ENCODE data around the gene DYRK4.
"Not testable (repeated sequence)": the region's sequence is repeated elsewhere in the genome, so short reads cannot be mapped to it uniquely, and the experiment has no call there.

DYRK4 gene

GRCh38 chr12:4562034-4562657, at the start of gene DYRK4:
TSS of gene DYRK4 (plus strand) at chr12:4562208. CDS start at chr12:4562246, 38 bp downstream.
- peak; percentile 1 for DNase-seq (ENCODE audit: low spot score)

DNA sequence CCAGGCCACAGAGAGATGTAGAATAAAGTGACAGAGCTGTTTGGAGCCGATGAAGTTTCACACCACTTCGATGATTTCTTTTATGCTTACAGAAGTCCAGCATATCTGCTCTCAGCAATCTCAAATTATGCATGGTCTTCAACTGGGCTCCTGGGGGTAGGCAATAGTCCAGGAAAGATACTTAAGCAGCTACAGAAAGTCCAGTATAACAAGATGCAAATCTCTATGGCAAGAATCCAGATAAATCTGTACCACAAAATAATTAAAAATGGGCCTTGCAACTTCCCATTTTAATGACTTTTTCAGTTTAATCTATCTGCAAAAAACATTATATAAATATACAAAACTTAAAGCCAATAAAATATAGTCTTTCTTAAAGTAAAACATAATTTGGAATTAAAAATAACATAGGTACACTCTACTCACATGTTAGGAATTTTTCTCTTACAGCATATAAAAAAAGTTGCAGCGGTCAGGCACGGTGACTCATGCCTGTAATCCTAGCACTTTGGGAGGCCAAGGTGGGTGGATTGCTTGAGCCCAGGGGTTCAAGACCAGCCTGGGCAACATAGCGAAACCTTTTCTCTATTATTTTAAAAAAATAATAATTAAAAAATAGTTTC, 43.8 kb upstream of the DYRK4 start:
- DNase-seq (ENCODE audit: low spot score), result no peak

GRCh38 chr12:4523443-4523842, 38.6 kb upstream of the DYRK4 start:
- not testable (repeated sequence) for DNase-seq (ENCODE audit: low spot score)

DNA sequence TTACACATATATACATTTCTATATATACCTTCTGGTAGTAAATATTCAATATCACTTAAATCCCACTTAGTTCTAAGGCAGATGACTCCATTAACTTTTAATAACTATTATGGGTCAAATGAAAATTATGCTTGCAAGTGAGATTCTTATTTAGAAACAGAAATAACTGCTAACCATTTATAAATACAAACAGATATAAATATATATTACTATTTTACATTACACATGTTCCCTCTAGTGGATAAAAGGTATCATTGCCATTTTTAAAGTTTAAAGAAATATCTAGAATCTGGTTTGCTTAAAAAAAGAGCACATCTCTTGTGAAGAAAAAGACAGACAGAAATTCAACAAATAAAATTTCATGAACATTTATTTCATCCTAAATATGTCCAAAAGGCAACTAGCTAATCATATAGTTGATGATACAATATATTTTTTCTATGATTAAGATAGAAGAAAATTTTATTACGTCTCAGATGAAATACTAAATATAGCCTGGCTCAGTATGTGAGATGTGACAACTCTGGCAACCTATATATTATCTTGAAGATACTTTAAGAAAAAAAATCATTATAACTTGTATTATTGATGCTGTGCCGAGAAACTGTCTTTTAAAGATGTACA, 35.0 kb upstream of the DYRK4 start:
- DNase-seq (ENCODE audit: low spot score), result peak; percentile 15

GRCh38 chr12:4530160-4530559, 31.8 kb upstream of the DYRK4 start:
- no peak for DNase-seq (ENCODE audit: low spot score)

DNA sequence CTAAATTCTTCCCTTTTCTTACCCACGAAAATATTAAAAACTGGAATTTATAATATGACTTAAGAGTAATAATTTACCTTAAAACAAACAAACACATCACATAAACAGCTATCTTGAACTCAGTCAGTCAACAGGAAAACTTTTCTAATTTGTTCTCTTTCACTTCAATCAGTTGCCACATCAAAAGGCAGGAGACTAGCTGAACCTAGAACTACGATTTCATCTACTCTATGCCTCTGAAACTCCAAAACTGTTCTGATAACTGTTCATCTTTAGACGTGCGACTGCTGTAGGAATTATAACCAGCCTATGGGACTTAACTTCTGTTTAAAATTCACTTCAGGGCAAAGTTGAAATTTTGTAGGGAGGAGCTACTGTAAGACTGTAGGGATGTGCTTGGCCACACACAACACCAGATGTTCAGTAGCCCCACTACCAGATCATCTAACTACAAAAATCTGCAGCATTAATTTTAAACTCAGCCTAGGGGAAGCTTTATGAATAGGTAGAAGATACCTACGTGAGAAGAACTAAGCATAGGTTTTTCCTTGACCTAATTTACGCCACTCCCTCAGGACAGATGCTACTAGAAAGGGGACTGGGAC, 30.9 kb upstream of the DYRK4 start:
- peak; percentile 4 for DNase-seq (ENCODE audit: low spot score)

DNA sequence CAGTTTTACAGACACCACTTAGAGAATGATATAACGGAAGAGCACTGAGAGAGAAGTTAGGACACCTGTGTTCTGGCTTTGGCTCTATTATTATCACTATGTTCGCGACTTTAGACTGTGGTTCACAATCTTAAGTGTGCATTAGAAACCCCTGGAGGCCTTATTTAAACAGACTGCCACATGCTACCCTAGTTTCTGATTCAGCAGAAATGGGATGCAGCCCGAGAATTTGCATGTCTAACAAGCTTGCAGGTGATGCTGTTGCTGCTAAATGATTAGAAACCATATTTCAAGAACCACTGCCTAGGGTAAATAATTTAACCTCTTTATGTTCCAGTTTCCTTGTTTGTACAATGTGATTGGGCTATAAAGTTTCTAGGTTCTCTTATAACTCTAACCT, 26.9 kb upstream of the DYRK4 start:
- DNase-seq (ENCODE audit: low spot score), result no peak

DNA sequence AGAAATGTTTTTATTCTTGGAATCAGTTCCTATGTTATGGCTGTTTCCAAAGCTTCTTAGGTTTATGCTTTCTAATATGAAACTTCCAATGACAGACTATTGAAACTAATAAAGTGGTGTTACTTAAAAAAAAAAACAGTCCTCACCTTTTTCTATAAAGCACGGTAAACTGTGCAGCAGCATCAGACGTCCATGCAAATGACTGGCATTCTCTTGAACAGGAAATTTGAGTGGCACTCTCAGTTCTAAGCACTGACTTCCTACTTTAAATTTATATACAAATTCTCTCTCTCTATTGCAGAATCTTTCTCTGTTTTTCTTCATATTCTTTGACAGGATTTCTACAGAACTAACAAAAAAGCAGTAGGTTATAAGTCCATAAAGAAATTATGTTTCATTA, 26.1 kb upstream of the DYRK4 start:
- DNase-seq (ENCODE audit: low spot score), result no peak

DNA sequence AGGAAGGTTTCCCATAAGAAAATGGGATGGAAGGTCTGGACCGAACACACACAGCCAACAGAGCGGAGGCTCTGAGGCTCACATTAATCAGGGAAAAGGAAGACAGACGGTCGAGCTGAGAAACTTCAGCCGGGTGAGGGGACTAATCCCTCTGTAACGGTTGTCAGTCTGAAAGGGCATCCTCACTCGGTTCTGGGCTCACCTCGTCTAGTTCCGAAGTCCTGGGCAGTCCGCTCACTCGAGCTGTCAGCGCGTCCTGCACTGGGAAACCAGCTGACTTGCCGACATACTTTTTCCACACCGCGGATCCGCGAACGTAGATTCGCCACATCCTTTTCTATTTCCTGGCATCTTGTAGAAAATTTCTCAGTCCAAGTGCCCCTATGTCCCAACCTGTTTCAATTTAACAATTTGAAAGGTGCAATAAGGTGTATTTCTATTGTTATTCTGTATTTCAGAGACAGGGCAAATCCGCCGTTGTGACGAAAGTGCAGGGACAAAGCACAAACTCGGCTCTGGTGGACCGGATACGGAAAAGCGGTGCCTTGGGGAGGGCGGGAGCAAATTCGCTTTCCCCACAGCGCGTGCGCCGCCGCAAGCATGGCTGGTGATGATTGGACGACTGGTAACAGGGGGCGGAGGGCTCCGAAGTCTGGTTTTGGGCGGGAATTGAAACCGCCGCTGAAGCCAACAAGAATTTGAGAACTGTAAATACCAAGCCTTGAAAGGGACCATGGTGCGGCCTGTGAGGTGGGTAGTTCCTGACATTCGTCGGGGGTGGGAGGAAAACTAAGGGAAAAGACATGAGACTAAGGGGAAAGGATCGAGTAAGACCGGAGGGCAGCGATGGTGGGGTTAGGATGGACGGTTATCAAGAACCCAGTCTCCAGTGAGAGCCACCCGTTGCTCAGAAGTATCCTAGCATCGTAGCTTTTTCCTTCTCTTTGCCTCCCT, 23.5 kb upstream of the DYRK4 start, which contains the start of gene RAD51AP1:
RAD51AP1 (plus strand) TSS at position 684 of the 954 bp plus-strand sequence; CDS start at position 734, 50 bp downstream.
- DNase-seq (ENCODE audit: low spot score), result peak; percentile 97

DNA sequence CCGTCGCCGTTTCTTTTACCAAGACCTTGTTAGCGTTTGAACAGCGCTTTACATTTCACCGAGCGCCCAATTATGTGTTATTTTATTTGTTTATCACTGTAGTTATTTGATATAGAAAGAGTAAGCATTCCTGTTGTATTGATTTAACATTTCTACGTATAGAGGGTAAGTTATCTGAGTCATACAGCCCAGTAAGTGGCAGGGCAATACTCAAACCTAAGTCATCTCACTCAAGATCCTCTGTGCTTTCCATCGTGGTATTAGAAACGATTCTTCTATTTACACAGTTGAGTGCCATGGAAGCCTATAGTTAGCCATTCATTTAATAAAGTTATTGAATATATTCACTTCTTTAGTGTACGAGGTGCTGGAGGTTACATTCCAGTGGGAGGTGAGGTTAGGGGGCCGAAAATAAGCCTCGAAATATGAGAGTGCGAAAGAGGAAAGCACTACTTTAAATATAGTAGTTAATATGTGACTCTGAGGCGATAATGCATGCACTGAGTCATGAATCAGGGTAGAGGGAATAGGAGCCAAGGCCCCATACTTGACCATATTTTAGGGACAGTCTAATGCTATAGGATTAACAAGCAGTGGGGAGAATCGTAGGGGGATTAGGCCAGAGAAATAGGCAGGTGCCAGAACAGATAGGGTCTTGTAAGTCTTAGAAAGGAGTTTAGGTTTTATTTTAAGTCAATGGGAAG, 22.7 kb upstream of the DYRK4 start:
- DNase-seq (ENCODE audit: low spot score), result no peak

DNA sequence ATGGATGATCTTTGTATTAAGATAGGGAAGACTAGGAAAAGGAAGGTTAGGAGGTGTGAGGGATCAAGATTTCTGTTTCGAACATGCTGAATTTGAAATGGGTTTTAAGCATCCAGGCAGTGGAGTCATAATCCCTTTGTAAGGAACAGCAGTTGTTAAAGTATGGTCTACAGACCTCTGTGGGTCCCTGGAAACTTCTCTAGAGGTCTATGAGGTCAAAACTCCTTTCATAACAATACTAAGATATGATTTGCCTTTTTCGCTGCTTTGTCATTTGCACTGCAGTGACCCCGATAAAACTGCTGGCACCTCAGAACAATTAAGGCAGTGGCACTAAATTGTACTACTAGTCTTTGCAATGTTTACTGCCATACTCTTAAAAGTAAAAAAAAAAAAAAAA, 21.8 kb upstream of the DYRK4 start:
- DNase-seq (ENCODE audit: low spot score), result no peak

GRCh38 chr12:4540638-4541037, 21.4 kb upstream of the DYRK4 start:
- no peak for DNase-seq (ENCODE audit: low spot score)

DNA sequence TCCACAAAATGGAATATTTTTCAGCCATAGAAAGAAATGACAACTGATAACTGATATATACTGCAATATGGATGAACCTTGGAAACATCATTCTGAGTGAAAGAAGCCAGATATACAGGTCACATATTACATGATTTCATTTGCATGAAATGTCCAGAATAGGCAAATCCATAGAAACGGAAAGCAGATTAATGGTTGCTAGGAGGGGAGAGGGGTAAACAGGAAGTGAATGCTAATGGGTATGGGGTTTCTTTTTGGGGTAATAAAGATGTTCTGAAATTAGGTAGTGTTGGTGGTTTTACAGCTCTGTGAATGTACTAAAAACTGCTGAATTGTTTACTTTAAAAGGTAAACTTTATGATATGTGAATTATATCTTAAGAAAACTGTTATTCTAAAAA, 16.8 kb upstream of the DYRK4 start:
- no peak for DNase-seq (ENCODE audit: low spot score)

- DNase-seq (ENCODE audit: low spot score), result no peak
These were observed 9.8 kb upstream of the DYRK4 start for GRCh38 chr12:4552191-4552590.

- no peak for DNase-seq (ENCODE audit: low spot score)
These were observed 8.1 kb upstream of the DYRK4 start for GRCh38 chr12:4553943-4554342.

- no peak for DNase-seq (ENCODE audit: low spot score)
These were observed 6.2 kb upstream of the DYRK4 start for GRCh38 chr12:4555804-4556203.

- no peak for DNase-seq (ENCODE audit: low spot score)
These were observed 5.1 kb upstream of the DYRK4 start for GRCh38 chr12:4556735-4557530.

DNA sequence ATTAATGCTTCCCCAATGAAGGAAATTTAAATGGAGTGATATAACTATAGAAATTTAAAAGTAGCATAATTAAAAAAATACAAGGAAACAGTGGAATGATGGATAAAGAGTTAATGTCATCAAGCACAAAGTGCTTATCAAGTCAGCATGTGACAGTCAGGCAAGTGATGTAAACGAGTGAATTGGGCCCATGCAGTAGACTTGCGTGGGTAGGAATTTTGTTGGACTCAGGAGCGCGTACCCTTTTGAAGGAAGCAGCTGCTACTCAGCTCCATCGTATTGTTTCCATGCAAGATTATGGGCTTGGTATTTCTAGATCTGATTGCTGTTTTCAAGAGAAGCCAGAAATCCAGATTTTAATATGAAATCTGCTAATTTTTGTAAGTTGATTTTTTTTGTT, 4.4 kb upstream of the DYRK4 start:
- no peak for DNase-seq (ENCODE audit: low spot score)

GRCh38 chr12:4558171-4558570, 3.8 kb upstream of the DYRK4 start:
- DNase-seq (ENCODE audit: low spot score), result no peak

DNA sequence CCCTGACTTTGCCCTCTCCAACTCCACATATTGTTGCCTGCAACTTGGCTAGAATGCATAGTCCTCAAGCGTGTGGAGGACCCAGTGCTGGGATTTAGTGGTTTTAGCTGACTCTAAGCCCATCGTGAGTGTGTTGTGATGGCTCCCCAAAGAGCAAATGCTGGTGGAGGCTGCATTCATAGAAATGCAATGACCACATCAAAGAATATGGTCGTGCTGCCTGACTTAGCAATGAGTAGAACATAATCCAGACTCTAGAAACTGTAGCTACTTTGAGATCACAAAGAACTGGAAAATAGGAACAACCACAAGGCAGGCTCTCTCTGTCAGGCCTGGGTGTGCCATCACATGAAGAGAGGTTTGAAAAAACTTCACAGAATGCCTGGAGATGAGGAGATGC, 1.3 kb downstream of the DYRK4 start:
- no peak for DNase-seq (ENCODE audit: low spot score)

Data from CD4-positive, alpha-beta T cell treated with Interleukin-2 at 100 ng/mL for 4 hours (primary cell).